ENCODE results near the gene ITGB5. TPM values are rescaled to one million over a fixed set of nuclear protein-coding genes. Genes with fewer than 3 reads are reported as not detected.

The ITGB5 gene
- total and polyA plus RNA-seq, 4 donors = 21.0 to 126 (median 43.7) TPM

GRCh38 chr3:124919756-124920155, 32.6 kb upstream of the ITGB5 start:
- ATAC-seq (ENCODE audit: insufficient read depth, low FRiP score) (no peak), DNase-seq (no peak)
- no peaks in the 10 kb centered on the region for H3K4me1 ChIP-seq (ENCODE audit: control insufficient read depth in 5 of 5, insufficient read depth in 5 of 5, low read length in 5 of 5)
- H3K36me3 ChIP-seq (ENCODE audit: control insufficient read depth in 4 of 4, insufficient read depth in 4 of 4, low read length in 4 of 4) = no peaks in the 10 kb centered on the region
- H3K9me3 ChIP-seq (ENCODE audit: control insufficient read depth in 4 of 4, insufficient read depth in 3 of 4, low read length in 3 of 4) = no peaks in the 10 kb centered on the region
- WGBS, 2 donors = 61 to 83% methylated on average over 2 of the region's 2 CpGs
- no peaks in the 10 kb centered on the region for H3K27me3 ChIP-seq (ENCODE audit: control insufficient read depth in 3 of 3, insufficient read depth in 3 of 3, low read length in 2 of 3)
- no peak overlapping the region for H3K9ac ChIP-seq (ENCODE audit: insufficient read depth in 1 of 2, low read length in 2 of 2)
- no peak overlapping the region for H3K27ac ChIP-seq (ENCODE audit: low read depth in 1 of 2, low read length in 1 of 2)
- H3K4me3 ChIP-seq = no peak overlapping the region
- TF ChIP-seq, protein P1, sequence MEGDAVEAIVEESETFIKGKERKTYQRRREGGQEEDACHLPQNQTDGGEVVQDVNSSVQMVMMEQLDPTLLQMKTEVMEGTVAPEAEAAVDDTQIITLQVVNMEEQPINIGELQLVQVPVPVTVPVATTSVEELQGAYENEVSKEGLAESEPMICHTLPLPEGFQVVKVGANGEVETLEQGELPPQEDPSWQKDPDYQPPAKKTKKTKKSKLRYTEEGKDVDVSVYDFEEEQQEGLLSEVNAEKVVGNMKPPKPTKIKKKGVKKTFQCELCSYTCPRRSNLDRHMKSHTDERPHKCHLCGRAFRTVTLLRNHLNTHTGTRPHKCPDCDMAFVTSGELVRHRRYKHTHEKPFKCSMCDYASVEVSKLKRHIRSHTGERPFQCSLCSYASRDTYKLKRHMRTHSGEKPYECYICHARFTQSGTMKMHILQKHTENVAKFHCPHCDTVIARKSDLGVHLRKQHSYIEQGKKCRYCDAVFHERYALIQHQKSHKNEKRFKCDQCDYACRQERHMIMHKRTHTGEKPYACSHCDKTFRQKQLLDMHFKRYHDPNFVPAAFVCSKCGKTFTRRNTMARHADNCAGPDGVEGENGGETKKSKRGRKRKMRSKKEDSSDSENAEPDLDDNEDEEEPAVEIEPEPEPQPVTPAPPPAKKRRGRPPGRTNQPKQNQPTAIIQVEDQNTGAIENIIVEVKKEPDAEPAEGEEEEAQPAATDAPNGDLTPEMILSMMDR (IDR thresholded peaks at IDR 0.05; ENCODE audit: control extremely low read depth, extremely low read depth) = no peak

DNA sequence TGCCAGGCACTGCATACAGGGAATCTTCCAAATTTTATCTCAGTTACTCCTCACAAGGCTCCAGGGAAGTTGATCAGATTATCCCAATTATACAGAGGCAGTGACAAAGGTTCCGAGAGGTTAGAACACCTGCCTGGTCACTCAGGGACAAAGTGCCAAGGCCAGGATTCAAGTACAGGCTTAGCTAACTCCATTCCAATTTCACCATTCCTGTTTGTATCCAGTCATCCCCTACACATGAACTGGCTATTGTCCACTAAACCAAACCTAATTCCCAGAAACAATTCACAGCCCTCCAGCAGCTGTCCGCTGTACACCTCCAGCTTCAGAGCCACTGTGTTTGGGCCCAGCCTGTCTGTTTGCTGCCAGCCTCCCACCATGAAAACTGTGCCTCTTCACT, 31.4 kb upstream of the ITGB5 start:
- Histone ChIP-seq H3K27ac (ENCODE audit: low read depth in 1 of 2, low read length in 1 of 2) (no peak overlapping the region), H3K4me3 (no peak overlapping the region), H3K36me3 (ENCODE audit: control insufficient read depth in 4 of 4, insufficient read depth in 4 of 4, low read length in 4 of 4) (no peaks in the 10 kb centered on the region), H3K9me3 (ENCODE audit: control insufficient read depth in 4 of 4, insufficient read depth in 3 of 4, low read length in 3 of 4) (no peaks in the 10 kb centered on the region), H3K9ac (ENCODE audit: insufficient read depth in 1 of 2, low read length in 2 of 2) (no peak overlapping the region), H3K27me3 (ENCODE audit: control insufficient read depth in 3 of 3, insufficient read depth in 3 of 3, low read length in 2 of 3) (no peaks in the 10 kb centered on the region), H3K4me1 (ENCODE audit: control insufficient read depth in 5 of 5, insufficient read depth in 5 of 5, low read length in 5 of 5) (no peaks in the 10 kb centered on the region)
- DNase-seq = no peak
- WGBS, 2 donors = 97 to 98% methylated on average over 2 of the region's 2 CpGs
- TF ChIP-seq, protein P1 (IDR thresholded peaks at IDR 0.05; ENCODE audit: control extremely low read depth, extremely low read depth) = no peak
- no peak for ATAC-seq (ENCODE audit: insufficient read depth, low FRiP score)

DNA sequence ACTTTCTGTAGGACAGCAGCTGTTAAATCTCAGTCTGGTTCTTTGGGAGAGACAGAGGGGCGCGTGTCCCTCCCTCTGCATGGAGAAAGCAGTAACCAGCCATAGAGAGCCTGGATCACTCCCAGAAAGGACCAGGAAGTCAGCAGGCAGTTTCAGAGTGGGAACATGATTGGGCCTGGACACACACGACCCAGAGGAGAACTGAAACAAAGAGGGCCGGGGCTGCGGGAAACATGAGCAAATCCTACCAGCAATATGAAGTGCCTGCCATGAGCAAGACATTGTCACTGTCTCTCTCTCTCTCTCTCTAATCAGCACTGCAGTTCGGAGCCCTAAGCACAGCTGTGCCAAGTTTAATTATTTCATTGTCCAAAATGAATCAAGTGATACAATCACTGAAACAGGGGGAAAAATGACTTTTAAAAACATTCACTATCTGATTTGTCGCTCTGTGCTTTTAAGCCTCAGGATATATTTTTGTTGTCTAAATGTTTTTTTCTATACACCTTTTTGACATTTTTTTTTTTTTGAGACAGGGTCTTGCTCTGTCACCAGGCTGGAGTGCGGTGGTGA, 29.8 kb upstream of the ITGB5 start:
- TF ChIP-seq, protein P1 (IDR thresholded peaks at IDR 0.05; ENCODE audit: control extremely low read depth, extremely low read depth) = no peak
- Histone ChIP-seq H3K9me3 (ENCODE audit: control insufficient read depth in 4 of 4, insufficient read depth in 3 of 4, low read length in 3 of 4) (no peaks in the 10 kb centered on the region), H3K27ac (ENCODE audit: low read depth in 1 of 2, low read length in 1 of 2) (no peak overlapping the region), H3K36me3 (ENCODE audit: control insufficient read depth in 4 of 4, insufficient read depth in 4 of 4, low read length in 4 of 4) (no peaks in the 10 kb centered on the region), H3K9ac (ENCODE audit: insufficient read depth in 1 of 2, low read length in 2 of 2) (no peak overlapping the region), H3K27me3 (ENCODE audit: control insufficient read depth in 3 of 3, insufficient read depth in 3 of 3, low read length in 2 of 3) (no peaks in the 10 kb centered on the region), H3K4me1 (ENCODE audit: control insufficient read depth in 5 of 5, insufficient read depth in 5 of 5, low read length in 5 of 5) (no peaks in the 10 kb centered on the region), H3K4me3 (no peak overlapping the region)
- WGBS, 2 donors = 64 to 77% methylated on average over 8 of the region's 8 CpGs
- DNase-seq (peak; percentile 38 to 66 (median 44)), ATAC-seq (ENCODE audit: insufficient read depth, low FRiP score) (no peak)

DNA sequence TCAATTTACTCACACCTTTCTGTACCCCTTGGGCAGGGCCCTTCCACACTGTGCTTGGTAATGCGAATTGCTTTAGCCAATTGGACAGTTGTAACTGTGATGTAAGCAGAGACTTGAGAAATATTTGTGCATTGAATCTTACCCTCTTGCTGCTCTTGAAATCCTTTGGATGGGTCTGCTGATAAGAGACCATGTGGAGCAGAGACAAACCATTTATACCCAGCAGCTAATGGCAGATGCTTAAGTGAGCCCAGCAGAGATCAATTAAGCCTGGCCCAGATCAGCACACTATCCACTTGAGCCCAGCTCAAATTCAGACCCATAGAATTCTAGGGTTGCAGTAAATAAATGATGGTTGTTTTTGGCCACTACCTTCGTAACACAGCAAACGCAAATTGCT, 28.1 kb upstream of the ITGB5 start:
- Histone ChIP-seq H3K27ac (ENCODE audit: low read depth in 1 of 2, low read length in 1 of 2) (no peak overlapping the region), H3K36me3 (ENCODE audit: control insufficient read depth in 4 of 4, insufficient read depth in 4 of 4, low read length in 4 of 4) (no peaks in the 10 kb centered on the region), H3K9me3 (ENCODE audit: control insufficient read depth in 4 of 4, insufficient read depth in 3 of 4, low read length in 3 of 4) (no peaks in the 10 kb centered on the region), H3K27me3 (ENCODE audit: control insufficient read depth in 3 of 3, insufficient read depth in 3 of 3, low read length in 2 of 3) (no peaks in the 10 kb centered on the region), H3K9ac (ENCODE audit: insufficient read depth in 1 of 2, low read length in 2 of 2) (no peak overlapping the region), H3K4me3 (no peak overlapping the region), H3K4me1 (ENCODE audit: control insufficient read depth in 5 of 5, insufficient read depth in 5 of 5, low read length in 5 of 5) (no peaks in the 10 kb centered on the region)
- ATAC-seq (ENCODE audit: insufficient read depth, low FRiP score) (no peak), DNase-seq (no peak)
- TF ChIP-seq, protein P1 (IDR thresholded peaks at IDR 0.05; ENCODE audit: control extremely low read depth, extremely low read depth) = no peak
- WGBS, 2 donors = 95% methylated on average over 3 of the region's 3 CpGs

All from lung (tissue), 12 donors.